GM21390 (cell line): Measurements from ENCODE around the gene JARID2.

ENCODE experiments used
- ATAC-seq: cut with Tn5 transposase; IDR thresholded peaks from one replicate; pipeline ENCODE4 v1.9.1; 2021; ENCODE audit not compliant: unreplicated experiment

JARID2 gene

DNA sequence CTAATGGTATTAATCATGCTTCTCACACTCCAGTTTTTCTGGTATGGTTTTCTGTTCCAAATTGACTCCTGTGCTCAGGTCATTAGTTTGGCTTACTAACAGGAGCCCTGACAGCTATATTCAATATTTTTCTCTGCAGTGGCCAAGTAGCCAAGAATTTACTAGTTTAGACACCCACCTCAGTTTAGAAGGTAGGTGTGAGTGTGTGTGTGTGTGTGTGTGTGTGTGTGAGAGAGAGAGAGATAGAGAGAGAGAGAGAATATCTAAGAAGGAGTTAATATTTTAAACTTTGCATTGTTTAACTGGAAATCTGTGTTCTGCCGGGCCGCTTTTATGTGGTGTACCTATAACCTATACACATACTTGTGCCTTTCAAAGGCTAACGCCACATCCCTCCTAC is 18.5 kb downstream of the JARID2 start:
- ATAC-seq, result no peak

DNA sequence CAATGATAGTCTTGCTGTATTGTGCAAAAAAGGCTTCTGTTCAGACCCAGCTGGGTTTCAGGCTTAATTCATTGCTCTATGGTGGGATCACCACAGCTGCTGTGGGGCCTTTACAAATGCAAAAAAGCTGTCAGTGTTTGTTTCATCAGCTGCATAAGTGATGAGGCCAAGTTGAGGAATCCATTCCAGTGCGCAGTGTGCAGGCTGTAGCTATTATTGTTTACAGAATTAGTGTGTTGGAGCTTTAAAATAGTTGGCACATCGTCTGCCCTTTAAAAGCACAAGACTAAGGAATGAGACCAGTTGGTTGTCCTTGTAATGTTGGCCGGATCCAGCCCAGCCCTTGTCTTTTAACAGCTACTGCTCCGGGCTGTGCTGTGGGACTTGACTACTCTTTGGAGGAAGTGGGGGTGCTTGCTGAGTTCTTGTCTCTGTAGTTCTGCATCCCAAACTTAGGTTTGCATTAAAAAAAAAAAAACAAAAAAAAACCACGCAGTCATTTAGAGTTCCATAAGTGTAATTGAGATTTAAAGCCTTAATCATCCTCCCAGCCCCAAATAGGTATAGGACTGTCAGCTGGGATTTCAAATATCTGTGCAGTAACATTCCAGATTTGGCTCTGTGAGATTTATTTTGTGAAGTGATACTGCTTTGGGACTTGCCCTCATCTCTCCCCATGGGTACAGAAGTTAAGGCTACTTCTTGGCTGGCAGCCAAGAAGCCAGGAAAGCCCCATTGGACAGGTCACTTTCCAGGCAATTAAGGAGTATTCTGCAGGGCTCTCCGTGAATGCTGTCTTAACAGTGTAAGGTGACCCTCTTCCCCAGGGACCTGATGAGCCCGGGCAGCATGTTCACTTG is 19.3 kb downstream of the JARID2 start:
- no peak for ATAC-seq

DNA sequence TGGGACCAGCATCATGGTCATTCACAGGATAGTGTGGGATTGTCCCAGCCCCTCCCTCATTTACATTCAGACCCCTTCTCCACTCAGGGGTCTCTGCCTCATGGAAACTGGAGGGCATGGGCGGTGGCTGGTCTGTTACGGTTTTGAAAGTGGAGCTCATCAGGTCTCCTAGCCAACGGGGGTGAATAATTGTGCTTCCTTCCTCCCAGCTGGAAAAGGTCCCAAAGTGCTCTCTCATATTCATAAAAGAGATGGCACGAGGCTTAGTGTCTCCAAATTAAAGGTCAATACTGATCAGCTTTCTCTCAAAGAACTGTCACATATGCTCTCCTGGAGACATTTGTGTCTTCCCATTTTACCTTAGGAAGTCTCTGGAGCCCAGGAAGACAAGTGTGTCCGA is 19.9 kb downstream of the JARID2 start:
- ATAC-seq, result no peak

DNA sequence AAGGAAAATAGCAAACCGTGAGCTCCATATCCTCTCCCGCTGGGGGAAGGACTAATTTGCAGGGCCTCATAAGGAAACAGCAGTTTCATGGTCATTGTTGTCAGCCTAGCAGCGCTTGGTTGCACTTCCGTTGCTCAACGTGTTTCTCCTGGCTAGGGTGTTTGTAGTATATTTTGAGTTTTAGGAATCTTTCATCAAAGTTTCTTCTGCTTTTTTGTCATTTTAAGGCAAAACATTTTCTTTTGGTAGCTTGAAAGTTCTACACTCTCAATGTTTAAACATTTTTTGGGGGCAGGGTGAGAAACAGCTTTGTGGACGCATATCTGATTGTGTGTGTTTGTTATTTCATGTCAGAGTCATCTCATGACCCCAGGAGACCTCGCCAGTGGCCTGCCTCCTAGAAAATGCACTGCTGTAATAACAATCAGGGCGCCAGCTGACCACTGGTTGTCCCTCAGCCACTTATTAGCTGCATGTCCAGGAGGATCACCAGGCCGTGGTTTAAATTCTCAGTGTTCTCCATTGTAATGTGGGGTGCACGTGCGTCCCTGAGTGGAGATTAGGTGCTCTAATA is 20.6 kb downstream of the JARID2 start:
- ATAC-seq, result no peak

DNA sequence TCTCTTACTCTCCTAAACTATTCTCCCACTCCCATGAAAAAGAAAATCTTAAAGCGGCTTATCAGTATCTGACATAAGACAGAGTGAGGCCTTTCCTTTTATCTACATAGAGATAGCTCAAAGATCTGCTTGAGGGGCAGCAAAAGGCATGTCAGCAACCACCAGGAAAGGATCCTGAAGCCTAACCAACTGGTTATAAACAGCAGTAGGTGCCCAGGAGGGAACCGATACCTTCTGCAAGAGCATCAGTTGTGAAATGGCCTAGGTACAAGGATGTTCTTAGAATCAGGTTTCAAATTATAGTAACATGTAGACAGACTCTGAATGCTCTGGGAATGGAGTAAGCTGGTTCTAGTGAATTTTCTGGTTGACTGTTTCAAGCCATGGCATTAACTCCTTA is 21.4 kb downstream of the JARID2 start:
- no peak for ATAC-seq

DNA sequence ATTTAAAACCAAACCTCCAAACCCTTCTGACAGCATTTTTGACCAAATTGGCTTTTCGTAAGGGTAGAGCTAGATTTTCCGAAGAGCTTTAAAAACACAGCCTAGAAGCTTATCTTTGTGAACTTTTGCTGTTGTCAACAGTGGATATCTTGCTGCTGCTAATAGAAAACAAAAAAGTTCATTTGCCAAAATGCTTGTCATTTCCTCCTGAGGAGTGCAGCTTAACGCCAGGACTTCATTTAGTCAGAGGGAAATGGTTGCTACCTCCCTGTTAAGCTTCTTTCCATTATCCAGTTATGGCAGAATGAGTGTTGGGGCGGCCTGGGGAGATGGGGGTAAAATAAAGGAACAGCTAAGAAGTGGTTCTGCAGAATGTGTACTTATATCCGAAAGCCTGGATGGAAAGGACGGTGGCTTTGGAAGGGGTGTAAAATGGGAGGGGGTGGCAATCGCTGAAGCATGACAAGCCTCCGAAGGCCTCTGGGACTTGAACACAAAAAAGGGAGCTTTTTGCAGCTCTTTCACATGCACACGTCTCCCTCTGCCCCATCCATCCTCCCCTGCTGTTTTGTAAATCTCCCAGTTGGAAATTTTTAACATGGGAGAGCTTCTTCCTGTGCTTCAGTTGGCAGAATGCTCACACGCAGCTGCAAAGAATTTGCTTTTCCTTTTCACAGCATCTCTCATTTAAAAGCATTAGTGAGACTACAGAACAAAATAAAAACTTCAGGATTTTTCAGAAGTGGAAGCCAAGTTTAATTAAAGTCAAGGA is 22.5 kb downstream of the JARID2 start:
- ATAC-seq, result no peak

DNA sequence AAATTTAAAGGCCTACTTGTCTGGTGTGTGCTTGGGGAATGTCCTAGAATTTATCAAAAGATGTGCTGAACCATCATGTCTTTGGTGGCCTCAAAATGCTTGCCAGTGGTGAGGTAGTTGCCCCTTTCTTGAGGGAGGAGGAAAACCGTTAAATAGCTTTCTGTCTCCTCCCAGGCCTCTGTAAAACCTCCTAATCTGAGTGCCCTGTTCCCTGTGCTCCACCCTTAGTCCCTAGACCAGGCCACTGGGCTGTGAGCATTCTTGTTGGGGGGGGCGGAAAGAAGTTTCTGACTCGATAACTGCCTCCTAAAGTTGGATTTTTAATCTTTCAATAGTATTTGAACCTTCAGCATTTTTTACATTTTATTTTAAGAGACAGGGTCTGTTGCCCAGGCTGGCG is 23.1 kb downstream of the JARID2 start:
- no peak for ATAC-seq

DNA sequence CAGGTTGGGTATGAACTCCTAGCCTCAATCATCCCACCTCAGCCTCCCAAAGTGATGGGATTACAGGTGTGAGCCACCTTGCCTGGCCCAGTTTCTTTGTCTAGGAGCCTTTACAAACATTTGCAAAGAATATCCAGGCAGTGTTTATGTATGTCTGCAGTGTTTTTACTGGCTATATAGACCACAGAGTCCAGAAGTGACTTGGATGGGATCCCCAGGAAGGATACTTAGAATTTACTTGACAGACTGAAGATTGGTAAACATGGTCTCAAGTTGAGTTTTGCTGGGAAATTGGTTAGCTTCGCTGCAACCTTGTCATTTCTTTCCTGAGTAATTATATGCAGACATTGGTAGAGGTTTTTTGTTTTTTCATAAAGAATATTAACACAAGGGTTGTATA is 23.8 kb downstream of the JARID2 start:
- no peak for ATAC-seq

DNA sequence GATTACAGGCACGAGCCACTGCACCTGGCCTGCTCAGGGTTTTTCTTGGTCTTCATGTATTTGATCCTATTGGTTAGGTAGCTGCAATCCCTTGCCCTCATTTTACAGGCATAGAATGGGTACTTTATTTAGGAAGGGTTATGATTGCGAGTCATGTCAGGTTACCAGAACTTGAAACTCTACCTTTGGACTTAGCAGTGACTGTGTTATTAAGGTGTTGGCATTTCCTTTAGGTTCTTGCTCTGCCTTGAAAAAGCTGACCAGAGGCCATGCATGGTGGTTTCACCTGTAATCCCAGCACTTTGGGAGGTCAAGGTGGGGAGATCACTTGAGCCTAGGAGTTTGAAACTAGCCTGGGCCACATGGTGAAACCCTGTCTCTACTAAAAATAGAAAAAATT is 24.5 kb downstream of the JARID2 start:
- ATAC-seq, result no peak

DNA sequence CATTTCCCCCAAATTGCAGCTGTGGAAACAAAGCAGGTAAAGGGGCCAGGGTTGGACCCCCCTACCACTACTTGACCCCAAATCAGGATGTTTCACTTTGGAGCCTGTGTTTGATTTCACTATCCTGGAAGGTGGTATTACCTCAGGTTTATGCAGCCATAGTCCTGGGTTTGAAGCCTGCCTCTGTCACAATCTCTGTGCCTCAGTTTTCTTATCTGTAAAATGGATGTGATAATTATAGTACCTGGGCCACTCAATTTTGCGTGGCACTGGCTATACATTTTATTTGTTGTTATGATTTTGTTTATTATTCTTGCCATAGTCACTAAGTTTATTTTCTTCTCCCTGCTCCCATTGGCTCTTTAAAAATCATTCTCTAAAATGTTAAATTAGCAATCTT is 26.7 kb downstream of the JARID2 start:
- ATAC-seq, result no peak

DNA sequence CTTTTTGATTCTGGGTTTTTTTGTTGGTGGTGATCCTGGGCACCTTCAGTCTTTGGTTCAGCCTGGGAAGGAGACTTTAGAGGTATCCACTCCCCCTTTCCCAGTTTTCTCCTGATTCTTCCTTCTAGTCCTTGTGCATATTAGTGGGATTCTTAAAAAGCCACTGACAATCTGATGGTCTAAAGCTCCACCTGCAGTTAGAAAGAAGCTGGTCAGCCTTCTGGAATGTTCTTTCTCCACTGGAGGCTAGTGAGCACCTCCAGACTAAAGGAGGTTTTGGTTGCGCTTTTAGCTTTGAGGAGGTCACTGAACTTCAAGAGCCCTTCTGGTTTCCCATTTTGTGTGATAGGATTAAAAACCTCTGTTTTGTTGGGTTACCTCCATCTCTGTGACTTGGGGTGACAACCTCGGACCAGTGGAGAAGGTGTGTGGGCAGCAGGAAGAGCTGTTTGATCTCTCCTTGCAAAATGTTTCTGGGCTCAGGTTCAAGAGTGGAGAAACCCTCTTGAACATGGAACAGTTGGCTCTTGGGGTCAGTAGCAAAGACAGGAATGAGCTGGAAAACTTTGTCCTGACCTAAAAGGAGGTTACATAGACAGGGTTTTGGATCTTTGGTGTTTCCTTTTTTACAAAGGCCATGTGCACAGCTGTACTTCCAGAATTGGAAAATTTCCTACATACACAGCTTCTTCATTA is 29.0 kb downstream of the JARID2 start:
- no peak for ATAC-seq

DNA sequence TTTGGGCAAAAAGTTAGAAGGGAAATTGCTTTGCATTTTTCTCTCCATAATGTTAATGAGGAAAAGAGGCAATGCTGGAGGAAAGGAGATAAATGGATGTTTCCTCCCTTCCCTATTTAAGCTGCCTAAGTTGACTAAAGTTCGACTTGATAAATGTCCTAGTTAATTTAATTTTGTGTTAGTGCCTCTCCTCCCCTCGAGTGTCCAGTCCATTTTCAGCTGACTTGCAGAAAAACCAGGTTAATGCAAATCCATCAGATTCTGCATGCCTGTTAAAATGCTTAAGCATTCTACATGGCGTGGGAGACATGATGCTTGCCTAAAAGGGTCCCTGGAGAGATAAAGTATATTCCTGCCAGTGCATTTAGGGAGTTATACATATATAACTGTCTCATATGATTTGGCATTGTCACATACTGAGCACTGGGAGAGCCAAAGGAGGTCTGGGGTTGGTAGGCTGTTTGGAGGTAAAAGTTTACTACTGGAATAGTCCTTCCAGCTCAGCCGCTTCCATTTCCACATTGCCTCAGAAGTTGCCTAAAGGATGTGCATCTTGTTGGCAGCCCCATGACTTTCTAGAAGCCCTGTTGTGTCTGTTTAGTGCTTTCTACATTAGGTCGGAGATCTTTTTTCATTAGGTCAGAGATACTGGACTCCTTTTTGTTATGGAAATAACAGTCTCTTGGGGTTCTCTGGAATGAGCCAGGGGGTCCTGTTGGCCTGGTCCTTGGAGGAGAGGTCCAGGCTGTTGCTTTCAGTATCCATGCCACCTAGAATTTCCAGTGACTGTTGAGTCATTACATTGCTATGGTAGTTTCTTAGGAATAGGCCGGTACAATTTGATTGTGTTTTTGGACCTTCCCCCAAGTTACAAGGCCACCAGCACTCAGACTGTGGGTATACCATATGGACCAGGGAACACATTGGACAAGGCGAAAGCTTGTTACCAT is 30.4 kb downstream of the JARID2 start:
- no peak for ATAC-seq

DNA sequence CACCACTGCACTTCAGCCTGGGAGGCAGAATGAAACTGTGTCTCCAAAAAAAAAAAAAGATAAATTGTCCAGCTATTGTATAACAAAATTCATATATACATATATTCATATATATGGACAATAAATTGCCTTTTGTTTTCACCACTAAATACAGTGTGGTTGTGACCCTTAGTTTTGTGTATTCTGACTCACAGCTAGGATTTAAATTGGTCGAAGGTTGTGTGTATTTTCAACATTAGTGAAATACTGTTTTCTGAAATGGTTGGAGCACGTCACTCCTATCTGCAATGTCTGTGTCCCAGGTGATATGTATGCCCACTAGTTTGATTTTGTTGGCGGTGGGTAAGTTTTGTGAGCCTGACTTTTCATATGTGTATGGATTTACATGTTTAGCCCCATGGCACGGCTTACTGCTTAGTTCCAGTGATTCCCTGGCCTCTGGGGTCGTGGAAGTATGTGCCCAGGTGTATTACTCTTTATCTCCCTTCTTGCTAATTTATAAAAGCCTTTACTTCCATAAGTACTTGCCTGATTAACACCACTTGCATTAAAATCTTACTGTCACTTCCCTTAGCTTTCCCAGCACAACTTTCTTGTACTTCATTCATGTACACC is 33.3 kb downstream of the JARID2 start:
- ATAC-seq, result no peak

DNA sequence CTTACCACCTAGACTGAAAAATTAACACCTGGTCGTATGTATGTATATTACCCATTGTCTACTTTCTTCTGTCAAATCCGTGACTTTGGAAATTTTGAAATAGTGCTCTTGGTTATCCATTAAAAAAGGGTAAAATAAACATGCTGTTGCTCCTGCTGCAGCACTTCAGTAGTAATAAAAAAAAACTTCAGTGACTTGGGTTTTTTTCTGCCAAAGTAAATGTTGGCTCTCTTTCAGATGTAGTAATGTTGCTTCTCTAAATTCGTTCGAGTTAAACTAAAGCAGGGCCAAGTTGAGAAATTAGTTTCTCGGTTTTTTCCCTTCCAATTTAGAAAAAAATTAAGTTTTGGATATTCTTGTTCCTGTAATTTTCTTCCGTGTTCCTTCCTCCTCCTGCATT is 34.2 kb downstream of the JARID2 start:
- ATAC-seq, result no peak

DNA sequence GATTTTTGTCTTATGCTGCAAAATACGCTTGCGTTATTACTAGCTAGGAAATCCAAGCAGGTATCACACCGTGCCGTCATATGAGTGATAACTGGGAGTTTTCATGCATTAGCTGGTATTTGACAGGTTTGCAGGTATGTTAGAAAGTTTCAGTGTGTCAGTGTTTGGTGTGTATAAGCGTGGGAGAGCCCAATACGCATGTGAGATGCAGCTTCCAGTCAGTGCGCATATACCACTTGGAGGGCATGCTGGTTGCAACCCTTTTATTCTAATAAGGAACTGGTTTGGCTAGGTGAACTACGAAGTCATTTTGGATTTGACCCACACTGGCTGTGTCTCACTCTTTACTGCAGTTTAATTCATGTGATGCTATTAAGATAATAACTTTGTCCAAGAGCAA is 35.1 kb downstream of the JARID2 start:
- ATAC-seq, result no peak

DNA sequence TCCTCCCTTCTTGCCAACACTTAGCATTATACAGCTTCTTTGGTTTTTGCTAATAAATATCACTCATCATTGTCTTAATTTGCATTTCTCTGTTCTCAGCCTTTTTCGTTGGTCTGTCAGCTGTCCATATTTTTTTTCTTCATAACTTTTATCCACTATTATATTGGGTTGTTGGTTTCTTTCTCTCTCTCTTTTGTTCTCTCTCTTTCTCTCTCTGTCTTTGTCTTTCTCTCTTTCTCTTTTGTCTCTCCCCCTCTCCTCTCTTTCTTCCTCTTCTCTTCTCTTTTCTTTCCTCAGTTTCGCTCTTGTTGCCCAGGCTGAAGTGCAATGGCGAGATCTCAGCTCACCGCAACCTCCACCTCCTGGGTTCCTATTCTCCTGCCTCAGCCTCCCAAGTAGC is 36.5 kb downstream of the JARID2 start:
- ATAC-seq, result no peak

DNA sequence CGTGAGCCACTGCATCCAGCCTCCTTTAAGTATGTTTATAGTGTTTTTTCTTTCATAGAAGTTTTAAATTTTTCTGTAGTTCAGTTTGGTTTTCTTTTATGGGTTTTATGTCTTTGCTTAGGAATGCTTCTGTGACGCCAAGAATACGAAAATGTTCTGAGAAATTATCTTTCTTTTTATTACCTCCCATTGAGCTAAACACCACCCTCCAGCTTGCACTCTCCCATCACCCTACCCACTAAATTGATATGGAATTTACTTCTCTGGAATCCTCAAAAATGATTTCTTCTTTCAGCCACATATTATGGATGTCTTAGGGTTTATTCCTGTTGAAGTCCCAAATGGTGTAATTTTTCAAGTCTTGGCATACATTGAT is 38.1 kb downstream of the JARID2 start:
- no peak for ATAC-seq

DNA sequence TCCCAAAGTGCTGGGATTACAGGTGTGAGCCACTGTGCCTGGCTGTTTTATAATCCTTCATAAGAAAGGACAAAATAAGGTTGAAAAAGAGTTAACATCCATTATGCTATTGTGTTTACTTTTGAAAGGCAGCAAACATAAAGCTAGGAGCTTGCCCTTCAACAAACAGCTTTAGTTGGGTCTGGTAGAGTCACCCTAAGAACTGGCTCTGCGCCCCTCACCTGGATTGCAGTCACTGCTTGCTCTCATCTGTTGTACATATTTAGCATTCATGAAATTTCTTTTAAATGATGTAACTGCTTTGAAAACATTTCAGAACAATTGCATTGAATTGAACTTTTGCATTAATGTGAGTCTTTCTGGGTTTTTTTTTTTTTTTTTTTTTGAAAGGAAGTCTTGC is 38.9 kb downstream of the JARID2 start:
- no peak for ATAC-seq

DNA sequence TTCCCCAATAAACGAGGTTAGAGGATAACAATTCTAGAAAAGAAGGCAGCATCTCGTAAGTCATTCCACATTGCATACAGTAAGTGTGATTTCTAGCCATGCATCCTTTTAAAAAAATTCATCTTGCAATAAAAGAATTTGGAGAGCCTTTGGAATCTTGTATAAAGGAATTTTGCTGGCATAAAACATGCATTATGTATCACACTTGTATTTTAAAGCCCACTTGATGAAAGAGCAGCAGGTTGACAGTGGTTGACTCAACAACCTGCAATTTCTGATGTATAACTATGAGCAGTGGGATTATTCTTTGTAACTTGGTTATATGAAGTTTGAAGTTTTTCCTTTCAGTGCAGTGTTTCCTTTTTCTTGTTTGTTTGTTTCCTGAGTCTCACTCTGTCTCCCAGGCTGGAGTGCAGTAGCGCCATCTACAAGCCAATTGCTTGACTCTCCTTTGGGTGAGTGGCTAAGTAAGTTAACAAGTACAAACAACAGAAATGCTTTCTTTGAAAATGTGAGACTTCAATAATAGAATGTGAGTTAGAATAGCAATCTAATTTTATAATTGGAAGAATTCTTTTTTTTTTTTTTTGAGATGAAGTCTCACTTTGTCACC is 39.9 kb downstream of the JARID2 start:
- no peak for ATAC-seq
